Suprapubic skin (tissue), 4 donors: ENCODE results near the gene CD300LF.

Experiments used
- CTCF ChIP-seq, 2 donors: fragments of 200-600 bp in 1 of 2; fragments of 450-650 bp in 1 of 2; sonication (generic) in 1 of 2; IDR thresholded peaks; one replicate each; pipeline ENCODE4 v1.5.1; 2016 to 2019; ENCODE audit warnings: antibody characterized with exemption in 2 of 2, mild to moderate bottlenecking in 1 of 2, moderate library complexity in 1 of 2
- EP300 ChIP-seq: sonication (generic); formaldehyde crosslinking; IDR thresholded peaks from one replicate; pipeline ENCODE4 v1.6.1; 2017; ENCODE audit warnings: antibody characterized with exemption
- POLR2A ChIP-seq, 2 donors: fragments of 450-650 bp; IDR thresholded peaks; one replicate each; pipeline ENCODE4 v1.6.1; 2017; ENCODE audit warnings: antibody characterized with exemption in 2 of 2, mild to moderate bottlenecking in 2 of 2, moderate library complexity in 2 of 2
- POLR2AphosphoS5 ChIP-seq, 3 donors: sonication (generic); formaldehyde crosslinking; IDR thresholded peaks; one replicate each; pipeline ENCODE4 v1.6.1; 2017; ENCODE audit warnings: antibody characterized with exemption in 3 of 3

- TF ChIP-seq CTCF (IDR thresholded peaks at IDR 0.05) (no peak), POLR2AphosphoS5 (IDR thresholded peaks at IDR 0.05) (no peak), POLR2A (IDR thresholded peaks at IDR 0.05) (no peak), EP300 (no peak)
Observed at GRCh38 chr17:74723891-74724290, 11.2 kb upstream of the CD300LF start.
